HS-5 (cell line): ENCODE data around the gene C1orf159.
"Not testable (repeated sequence)": the region's sequence is repeated elsewhere in the genome, so short reads cannot be mapped to it uniquely, and the experiment has no call there.

Source experiments
- DNase-seq: peaks from one replicate; pipeline ENCODE4 v3.0.0-alpha.2; 2012; ENCODE audit warnings: low read depth

The C1orf159 gene

GRCh38 chr1:1115786-1116700 is at the start of gene C1orf159:
Gene C1orf159 (minus strand): TSS chr1:1116089. CDS start chr1:1091543, 24,546 bp downstream.
- peak; percentile 82 for DNase-seq

- DNase-seq: no peak
These were observed 49.6 kb upstream of the C1orf159 start for GRCh38 chr1:1165485-1165884.

- no peak for DNase-seq
These were observed 49.0 kb upstream of the C1orf159 start for GRCh38 chr1:1164701-1165451.

DNA sequence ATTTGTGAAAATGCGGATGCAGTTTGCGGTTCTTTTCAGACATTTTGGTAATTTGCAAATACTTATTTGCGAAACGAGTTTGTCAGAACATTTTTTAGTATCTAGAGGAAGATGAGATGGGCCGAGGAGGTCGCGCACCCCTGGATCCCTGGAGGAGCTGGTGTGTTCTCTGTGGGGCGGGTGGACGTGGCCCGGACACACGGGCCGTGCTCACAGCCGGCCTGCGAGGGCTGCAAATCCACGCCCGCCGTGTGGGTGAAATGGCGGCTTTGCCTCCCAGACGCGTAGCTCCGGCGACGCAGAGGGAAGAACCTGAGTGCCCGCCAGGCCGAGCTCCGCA is 48.4 kb upstream of the C1orf159 start:
- DNase-seq: no peak

DNA sequence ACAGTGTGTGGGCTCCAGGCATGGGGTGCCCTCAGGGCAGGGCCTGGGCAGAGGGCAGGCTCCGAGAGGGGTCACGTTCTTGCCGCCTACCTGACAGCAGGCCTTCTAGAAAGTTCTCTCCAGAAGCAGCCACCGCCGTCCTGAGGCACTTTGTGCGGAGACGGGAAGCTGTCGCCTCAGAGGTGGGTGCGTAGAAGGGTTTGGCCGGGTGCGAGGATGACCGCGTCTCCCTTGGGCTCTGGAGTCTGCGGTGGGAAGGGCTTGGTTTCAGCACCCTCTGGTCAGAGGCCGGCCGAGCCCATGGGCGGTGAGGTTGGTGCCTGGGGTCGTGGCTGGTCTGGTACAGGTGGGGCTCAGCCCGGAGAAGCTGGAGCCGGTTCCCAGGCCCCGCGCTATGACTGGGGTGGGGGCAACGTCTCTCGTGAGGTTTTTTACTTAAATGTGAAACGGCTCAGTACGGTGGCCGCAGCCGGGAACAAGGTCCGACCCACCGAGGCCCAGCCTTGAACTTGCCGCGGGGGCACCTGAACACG is 47.7 kb upstream of the C1orf159 start:
- DNase-seq: no peak

- no peak for DNase-seq
These were observed 47.0 kb upstream of the C1orf159 start for GRCh38 chr1:1162597-1163537.

GRCh38 chr1:1161683-1162079 is 45.8 kb upstream of the C1orf159 start:
- no peak for DNase-seq

DNA sequence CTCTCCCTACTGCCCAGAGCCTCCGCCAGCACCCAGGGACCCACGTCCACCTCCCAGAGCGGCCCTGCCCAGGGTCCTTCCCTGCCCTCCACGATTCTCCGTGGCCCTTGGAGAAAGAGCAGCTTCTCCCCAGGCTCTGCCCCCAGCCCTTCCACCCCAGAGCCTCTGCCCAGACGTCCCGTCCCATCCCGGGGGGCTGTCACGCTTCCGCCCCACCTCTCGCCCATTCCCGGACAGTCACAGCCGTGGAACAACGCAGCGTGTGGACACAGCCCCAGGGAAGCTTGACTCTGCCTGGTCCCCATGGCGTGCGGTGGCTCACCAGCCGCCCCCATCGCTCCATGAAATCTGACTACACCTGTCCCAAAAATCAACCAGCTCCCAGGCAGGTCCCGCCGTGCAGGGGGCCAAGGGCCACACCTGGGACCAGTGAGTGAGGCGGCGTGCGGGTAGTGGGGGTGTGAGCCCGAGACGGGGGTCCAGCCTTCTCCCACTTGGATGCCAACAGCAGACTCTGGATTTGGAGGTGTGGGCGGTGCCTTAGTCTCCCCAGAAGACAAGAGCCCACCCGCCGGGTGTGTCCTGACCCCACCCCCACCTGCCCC is 45.3 kb upstream of the C1orf159 start:
- DNase-seq: no peak

DNA sequence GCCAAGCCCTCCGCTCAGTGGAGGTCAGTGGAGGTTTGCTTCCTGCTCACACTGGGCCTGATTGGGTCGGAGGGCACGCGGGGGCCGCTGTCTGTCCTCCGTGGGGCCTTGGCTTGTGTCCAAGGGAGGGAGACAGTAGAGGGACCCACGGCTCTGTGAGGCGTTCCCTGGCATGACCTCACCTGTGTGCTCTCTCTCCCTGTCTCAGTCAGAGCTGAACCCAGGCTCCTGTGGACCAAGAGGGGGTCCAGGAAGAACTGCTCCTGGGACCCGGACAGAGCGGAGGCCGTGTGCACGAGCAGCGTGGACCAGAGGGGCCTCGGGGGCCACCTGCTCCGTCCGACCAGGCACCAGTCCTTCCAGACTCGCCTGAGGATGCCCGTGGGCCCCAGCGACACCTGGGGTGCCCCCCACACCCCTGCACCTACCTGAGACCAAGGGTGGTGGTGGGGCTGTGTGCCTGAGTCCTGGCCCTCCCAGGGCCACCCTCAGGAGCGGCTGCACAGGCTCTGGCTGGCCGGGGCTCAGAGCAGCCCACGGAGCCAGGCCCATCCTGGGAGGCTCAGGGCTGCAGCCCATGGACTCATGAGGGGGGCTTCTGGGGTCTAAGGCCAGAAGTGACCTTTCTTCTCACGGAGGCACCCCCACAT is 44.5 kb upstream of the C1orf159 start:
- no peak for DNase-seq

- no peak for DNase-seq
These were observed 42.2 kb upstream of the C1orf159 start for GRCh38 chr1:1157914-1158710.

GRCh38 chr1:1157426-1157913 is 41.6 kb upstream of the C1orf159 start:
- peak; percentile 1 for DNase-seq

DNA sequence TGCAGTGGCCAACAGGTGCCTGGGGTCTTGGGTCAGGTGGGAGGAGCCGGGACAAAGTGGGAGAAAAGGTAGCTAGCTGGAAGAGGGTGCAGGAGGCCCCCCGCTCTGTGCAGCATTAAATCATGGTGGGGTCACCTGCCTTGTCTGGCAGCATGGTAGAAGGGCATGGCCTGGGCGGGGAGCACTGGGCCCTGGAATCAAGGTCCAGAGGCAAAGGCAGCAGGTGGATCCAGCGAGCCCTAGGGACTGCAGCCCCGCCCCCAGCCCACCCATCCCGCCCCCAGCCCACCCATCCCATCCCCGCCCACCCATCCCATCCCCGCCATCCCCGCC is 41.1 kb upstream of the C1orf159 start:
- no peak for DNase-seq

- no peak for DNase-seq
These were observed 40.5 kb upstream of the C1orf159 start for GRCh38 chr1:1156140-1157032.

DNA sequence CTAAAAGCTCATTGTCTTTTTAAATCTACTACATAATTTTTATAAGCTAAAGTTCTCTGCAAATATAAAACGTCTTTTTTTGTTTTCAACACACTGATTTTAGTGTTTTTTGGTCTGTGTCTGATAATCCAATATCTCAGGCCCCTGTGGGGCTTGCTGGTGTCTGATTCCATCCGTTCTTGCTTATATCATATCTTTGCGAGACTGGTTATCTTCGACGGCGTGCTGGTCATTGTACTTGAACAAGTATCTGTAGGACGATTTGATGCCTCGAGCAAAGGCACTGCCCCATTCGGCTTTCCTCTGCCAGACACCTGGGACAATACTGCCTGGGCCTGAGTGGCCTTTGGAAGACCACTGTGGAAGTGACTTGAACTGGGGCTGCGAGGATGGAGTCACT is 39.4 kb upstream of the C1orf159 start:
- DNase-seq: no peak

GRCh38 chr1:1153874-1154273 is 38.0 kb upstream of the C1orf159 start:
- DNase-seq: no peak

DNA sequence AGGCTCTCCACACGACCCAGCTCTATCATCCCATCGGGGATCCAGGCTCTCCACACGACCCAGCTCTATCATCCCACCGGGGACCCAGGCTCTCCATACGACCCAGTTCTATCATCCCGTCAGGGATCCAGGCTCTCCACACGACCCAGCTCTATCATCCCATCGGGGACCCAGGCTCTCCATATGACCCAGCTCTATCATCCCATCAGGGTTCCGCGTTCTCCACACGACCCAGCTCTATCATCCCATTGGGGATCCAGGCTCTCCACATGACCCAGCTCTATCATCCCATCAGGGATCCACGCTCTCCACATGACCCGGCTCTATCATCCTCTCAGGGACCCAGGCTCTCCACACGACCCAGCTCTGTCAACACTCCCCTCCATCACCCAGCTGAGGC is 37.3 kb upstream of the C1orf159 start:
- not testable (repeated sequence) for DNase-seq

- not testable (repeated sequence) for DNase-seq
These were observed 36.5 kb upstream of the C1orf159 start for GRCh38 chr1:1152431-1152830.

GRCh38 chr1:1151306-1151705 is 35.4 kb upstream of the C1orf159 start:
- no peak for DNase-seq

DNA sequence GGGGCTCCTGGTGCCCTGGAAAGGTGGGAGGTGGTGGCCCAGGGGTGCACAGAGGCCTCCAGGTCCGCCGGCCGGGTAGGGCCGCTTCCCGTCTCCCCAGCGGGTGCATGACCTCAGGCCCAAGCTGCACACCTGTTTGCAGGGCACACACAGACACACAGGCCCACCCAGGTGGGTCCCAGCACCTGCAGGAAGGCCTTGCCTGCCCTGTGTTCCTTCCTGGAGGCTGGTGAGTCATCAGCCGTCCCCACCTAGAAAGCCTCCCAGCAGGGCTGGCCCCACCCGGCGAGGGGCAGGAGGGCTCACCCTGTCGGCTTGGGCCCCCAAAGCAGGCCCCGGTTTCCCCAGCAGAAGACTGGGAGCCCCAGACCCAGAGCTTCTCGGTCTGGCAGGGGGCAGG is 34.2 kb upstream of the C1orf159 start:
- no peak for DNase-seq
